Neural cell (in vitro differentiated cells): ENCODE measurements around the gene RAB40AL. TPM values are rescaled to one million over a fixed set of nuclear protein-coding genes. Genes with fewer than 3 reads are reported as not detected.

Source experiments
- H2AFZ ChIP-seq: fragments of 200-600, 300-800 bp; sonication (generic), shearing (Covaris generic); 2 replicates; pipeline ENCODE4 v1.6.0; 2014; ENCODE audit warnings: low read depth, mild to moderate bottlenecking, antibody characterized with exemption, low read length, moderate library complexity
- H3F3A ChIP-seq: fragments of 200-600 bp; shearing (Covaris generic); 2 replicates; pipeline ENCODE4 v1.6.1; 2016; ENCODE audit warnings: mild to moderate bottlenecking, moderate library complexity, mixed read lengths, antibody characterized with exemption, low read length; ENCODE audit not compliant: insufficient read depth, poor library complexity, severe bottlenecking
- H3K27ac ChIP-seq: fragments of 200-600, 300-800 bp; sonication (generic), shearing (Covaris generic); 2 replicates; pipeline ENCODE4 v1.5.1; 2014; ENCODE audit warnings: mild to moderate bottlenecking, low read length, moderate library complexity
- H3K27me3 ChIP-seq: fragments of 300-800, 200-600 bp; sonication (generic), shearing (Covaris generic); 2 replicates; pipeline ENCODE4 v1.6.0; 2014; ENCODE audit warnings: mild to moderate bottlenecking, low read depth, low read length, moderate library complexity; ENCODE audit not compliant: insufficient read depth
- H3K36me3 ChIP-seq: fragments of 300-800, 200-600 bp; sonication (generic), shearing (Covaris generic); 2 replicates; pipeline ENCODE4 v1.5.1; 2014; ENCODE audit warnings: mild to moderate bottlenecking, antibody characterized with exemption, low read length, moderate library complexity; ENCODE audit not compliant: insufficient read depth
- H3K4me2 ChIP-seq: fragments of 300-800, 200-600 bp; sonication (generic), shearing (Covaris generic); 2 replicates; pipeline ENCODE4 v1.6.0; 2014; ENCODE audit warnings: mild to moderate bottlenecking, low read length
- H3K4me3 ChIP-seq: fragments of 300-800, 200-600 bp; sonication (generic), shearing (Covaris generic); 2 replicates; pipeline ENCODE4 v1.5.1; 2014; ENCODE audit warnings: mild to moderate bottlenecking, low read length, moderate library complexity
- H3K79me2 ChIP-seq: fragments of 200-600 bp; shearing (Covaris generic); replicated peaks from 2 replicates; pipeline ENCODE4 v1.6.0; 2014; ENCODE audit warnings: mild to moderate bottlenecking, low read length, moderate library complexity; ENCODE audit not compliant: insufficient read depth
- H3K9ac ChIP-seq: fragments of 300-800, 200-600 bp; sonication (generic), shearing (Covaris generic); 2 replicates; pipeline ENCODE4 v1.6.1; 2016; ENCODE audit warnings: mild to moderate bottlenecking, low read length, mixed read lengths
- H3K9me2 ChIP-seq: fragments of 200-600 bp; shearing (Covaris generic); 2 replicates; pipeline ENCODE4 v1.6.1; 2016; ENCODE audit warnings: mild to moderate bottlenecking, low read length, mixed read lengths; ENCODE audit not compliant: insufficient read depth
- H3K9me3 ChIP-seq: fragments of 200-600, 300-800 bp; sonication (generic), shearing (Covaris generic); 2 replicates; pipeline ENCODE4 v1.6.1; 2016; ENCODE audit warnings: mild to moderate bottlenecking, mixed run types, low read length, moderate library complexity, mixed read lengths
- H4K20me1 ChIP-seq: fragments of 200-600 bp; shearing (Covaris generic); 2 replicates; pipeline ENCODE4 v1.6.1; 2016; ENCODE audit warnings: mild to moderate bottlenecking, mixed run types; ENCODE audit not compliant: insufficient read depth
- CTCF ChIP-seq: fragments of 450-650 bp; IDR thresholded peaks from 2 replicates; pipeline ENCODE4 v1.5.1; 2014; ENCODE audit warnings: antibody characterized with exemption, mild to moderate bottlenecking, moderate library complexity; ENCODE audit not compliant: poor library complexity, severe bottlenecking
- EP300 ChIP-seq: fragments of 450-650 bp; conservative IDR thresholded peaks from 2 replicates; pipeline ENCODE4 v1.6.1; 2014; ENCODE audit warnings: antibody characterized with exemption, mild to moderate bottlenecking, moderate library complexity; ENCODE audit not compliant: poor library complexity, severe bottlenecking
- EZH2 ChIP-seq: fragments of 200-600, 300-800 bp; shearing (Covaris generic), sonication (generic); IDR thresholded peaks from 2 replicates; pipeline ENCODE4 v1.6.1; 2014; ENCODE audit warnings: antibody characterized with exemption, low read length, borderline replicate concordance, mild to moderate bottlenecking; ENCODE audit not compliant: insufficient read depth, poor library complexity, severe bottlenecking
- MXI1 ChIP-seq: fragments of 450-650 bp; conservative IDR thresholded peaks from 2 replicates; pipeline ENCODE4 v1.6.1; 2014; ENCODE audit warnings: antibody characterized with exemption, mild to moderate bottlenecking; ENCODE audit not compliant: poor library complexity, severe bottlenecking
- POLR2AphosphoS5 ChIP-seq: IDR thresholded peaks from 2 replicates; pipeline ENCODE4 v1.6.1; 2012
- RAD21 ChIP-seq: fragments of 450-650 bp; conservative IDR thresholded peaks from 2 replicates; pipeline ENCODE4 v1.6.1; 2014; ENCODE audit warnings: antibody characterized with exemption, mild to moderate bottlenecking, moderate library complexity
- REST ChIP-seq: IDR thresholded peaks from 2 replicates; pipeline ENCODE4 v1.6.1; 2012; ENCODE audit warnings: borderline replicate concordance
- SMC3 ChIP-seq: fragments of 450-650 bp; conservative IDR thresholded peaks from 2 replicates; pipeline ENCODE4 v1.6.1; 2014; ENCODE audit warnings: antibody characterized with exemption, mild to moderate bottlenecking, moderate library complexity; ENCODE audit not compliant: poor library complexity
- TAF1 ChIP-seq: IDR thresholded peaks from 2 replicates; pipeline ENCODE4 v1.6.1; 2012; ENCODE audit warnings: low read depth
- polyA plus RNA-seq: library from polyadenylated mRNA; depleted of rRNA; stranded (reverse); fragments of >200 nt; gene quantifications from 2 replicates; pipeline ENCODE4 v1.2.3, GENCODE V29; 2014

Gene RAB40AL
- polyA plus RNA-seq, 1 donor from 2014 or later = 0.35 TPM

- H3K9ac ChIP-seq = no peak overlapping the region
- no peaks in the 10 kb centered on the region for H3K9me2 ChIP-seq
- no peaks in the 10 kb centered on the region for H4K20me1 ChIP-seq
- no peak overlapping the region for H3K4me2 ChIP-seq
- H3K27ac ChIP-seq = no peak overlapping the region
- no peaks in the 10 kb centered on the region for H3K27me3 ChIP-seq
- H3K4me3 ChIP-seq = no peak overlapping the region
- H3K9me3 ChIP-seq = no peaks in the 10 kb centered on the region
- no peaks in the 10 kb centered on the region for H3F3A ChIP-seq
- H2AFZ ChIP-seq = no peak overlapping the region
- no peaks in the 10 kb centered on the region for H3K36me3 ChIP-seq
- TF ChIP-seq MXI1 (no peak), TAF1 (no peak), SMC3 (no peak), RAD21 (no peak)
- H3K79me2 ChIP-seq = no peaks in the 10 kb centered on the region
These were observed 39.9 kb downstream of the RAB40AL start for GRCh38 chrX:102976793-102977495.

GRCh38 chrX:102978594-102978993 is 41.5 kb downstream of the RAB40AL start:
- H3K4me2 ChIP-seq = no peak overlapping the region
- no peaks in the 10 kb centered on the region for H3K27me3 ChIP-seq

GRCh38 chrX:102979536-102979935 is 42.5 kb downstream of the RAB40AL start:
- Histone ChIP-seq H3K36me3 (no peaks in the 10 kb centered on the region), H4K20me1 (no peaks in the 10 kb centered on the region), H3K9me2 (no peaks in the 10 kb centered on the region), H3K9me3 (no peaks in the 10 kb centered on the region), H3K4me2 (no peak overlapping the region), H3K79me2 (no peaks in the 10 kb centered on the region), H3F3A (no peaks in the 10 kb centered on the region), H2AFZ (no peak overlapping the region), H3K27me3 (no peaks in the 10 kb centered on the region), H3K4me3 (no peak overlapping the region), H3K27ac (no peak overlapping the region), H3K9ac (no peak overlapping the region)
- TF ChIP-seq CTCF (no peak), RAD21 (no peak), POLR2AphosphoS5 (no peak)

More at GRCh38 chrX:102978594-102978993, 41.5 kb downstream of the RAB40AL start:
- H3K79me2 ChIP-seq = no peaks in the 10 kb centered on the region
- H3K27ac ChIP-seq = no peak overlapping the region
- H3K9me2 ChIP-seq = no peaks in the 10 kb centered on the region
- H3K4me3 ChIP-seq = no peak overlapping the region
- H4K20me1 ChIP-seq = no peaks in the 10 kb centered on the region
- H3F3A ChIP-seq = no peaks in the 10 kb centered on the region
- no peak for TF ChIP-seq EZH2
- TF ChIP-seq REST = no peak
- no peak for TF ChIP-seq EP300
- H3K9ac ChIP-seq = no peak overlapping the region
- H2AFZ ChIP-seq = no peak overlapping the region
- H3K36me3 ChIP-seq = no peaks in the 10 kb centered on the region
- H3K9me3 ChIP-seq = no peaks in the 10 kb centered on the region
